K562 (cell line): ENCODE measurements around the gene TBL1X. TPM values are rescaled to one million over a fixed set of nuclear protein-coding genes. Genes with fewer than 3 reads are reported as not detected.

Source experiments
- ATAC-seq: fragments of 200-7000 bp; cut with Tn5 transposase; 3 replicates; pipeline ENCODE4 v1.9.1; 2020; ENCODE audit warnings: moderate library complexity
- BruUV-seq: library from RNA; stranded (reverse); fragments of 400-500 nt; replicated peaks from 2 replicates; lab custom pipeline; 2021; lab: Mats Ljungman, UMichigan
- CTCF ChIA-PET: fragments of 300-600 bp; formaldehyde crosslinking; extraction: SDS; loops from one replicate; lab custom pipeline; 2021; ENCODE audit warnings: low intra/inter-chr PET ratio; lab: Yijun Ruan, JAX
- POLR2A ChIA-PET: fragments of 300-600, 350-650 bp; sonication (Branson Sonifier 250); formaldehyde crosslinking; extraction: SDS; loops from one replicate; lab custom pipeline; 2021; ENCODE audit warnings: antibody characterized with exemption, inconsistent platforms; lab: Yijun Ruan, JAX
- DNase-seq, 4 experiments: peaks; one replicate each; pipeline versions ENCODE4 v3.0.0 to v3.0.0-alpha.2; 2011 to 2018; ENCODE audit warnings: low spot score in 3 of 4, mixed read lengths in 3 of 4; ENCODE audit errors: extremely low read depth in 1 of 4
- FAIRE-seq: peaks from 2 replicates; lab custom pipeline; 2011; peaks lifted over from hg19 to GRCh38; lab: Jason Lieb, UNC
- H2AFZ ChIP-seq: 2 replicates; pipeline ENCODE4 v1.6.0; 2011; ENCODE audit warnings: low read depth, low read length, control low read depth, inconsistent platforms
- H3K27ac ChIP-seq: fragments of 200-600 bp; 3 replicates; pipeline ENCODE4 v1.8.0; 2011; ENCODE audit warnings: low read depth, mild to moderate bottlenecking, control low read depth, inconsistent platforms, low read length, moderate library complexity, mixed read lengths; ENCODE audit errors: extremely low read depth
- H3K27me3 ChIP-seq, 2 experiments: fragments of 300-600 bp in 1 of 2; 2 replicates in 1 of 2; 3 replicates in 1 of 2; pipeline versions ENCODE4 v1.6.0 to v1.8.0; 2011; ENCODE audit warnings: inconsistent platforms in 2 of 2, low read length in 2 of 2, mild to moderate bottlenecking in 1 of 2, mixed read lengths in 1 of 2, moderate library complexity in 1 of 2; ENCODE audit not compliant: control insufficient read depth in 2 of 2, insufficient read depth in 2 of 2
- H3K36me3 ChIP-seq: fragments of 300-600 bp; 3 replicates; pipeline ENCODE4 v1.8.0; 2011; ENCODE audit warnings: mild to moderate bottlenecking, low read length, inconsistent platforms; ENCODE audit not compliant: control insufficient read depth, insufficient read depth
- H3K4me1 ChIP-seq, 2 experiments: fragments of 200-600 bp in 1 of 2; replicated peaks in 1 of 2; 2 replicates in 1 of 2; 3 replicates in 1 of 2; pipeline versions ENCODE4 v1.5.1 to v1.8.0; 2011; ENCODE audit warnings: inconsistent platforms in 2 of 2, low read length in 2 of 2, mild to moderate bottlenecking in 1 of 2, mixed read lengths in 1 of 2, moderate library complexity in 1 of 2; ENCODE audit not compliant: control insufficient read depth in 2 of 2, insufficient read depth in 2 of 2
- H3K4me2 ChIP-seq: 2 replicates; pipeline ENCODE4 v1.6.1; 2011; ENCODE audit warnings: low read length, control low read depth, inconsistent platforms, mixed read lengths; ENCODE audit not compliant: insufficient read depth
- H3K4me3 ChIP-seq: fragments of 200-600 bp; sonication (generic), shearing (Covaris generic); 2 replicates; pipeline ENCODE4 v1.5.1; 2016; ENCODE audit warnings: control low read depth, inconsistent platforms
- H3K79me2 ChIP-seq: fragments of 200-600 bp; 3 replicates; pipeline ENCODE4 v1.8.0; 2011; ENCODE audit warnings: low read length, inconsistent platforms; ENCODE audit not compliant: control insufficient read depth, insufficient read depth
- H3K9ac ChIP-seq, 2 experiments: 2 replicates each; pipeline versions ENCODE4 v1.6.0 to v1.6.1; 2011; ENCODE audit warnings: low read depth in 2 of 2, low read length in 2 of 2, control low read depth in 1 of 2, inconsistent platforms in 1 of 2, mild to moderate bottlenecking in 1 of 2, mixed read lengths in 1 of 2; ENCODE audit not compliant: insufficient read depth in 1 of 2
- H3K9me1 ChIP-seq: one replicate; pipeline ENCODE4 v1.6.0; 2011; ENCODE audit warnings: inconsistent platforms, mild to moderate bottlenecking, low read length, moderate library complexity; ENCODE audit not compliant: control insufficient read depth, insufficient read depth
- H3K9me3 ChIP-seq: replicated peaks from 2 replicates; pipeline ENCODE4 v1.5.1; 2011; ENCODE audit warnings: low read depth, low read length, inconsistent platforms; ENCODE audit not compliant: control insufficient read depth, insufficient read depth
- H4K20me1 ChIP-seq: replicated peaks from 2 replicates; pipeline ENCODE4 v1.6.1; 2011; ENCODE audit warnings: low read length, inconsistent platforms, mixed read lengths; ENCODE audit not compliant: control insufficient read depth, insufficient read depth
- CBFA2T3 ChIP-seq: fragments of 450-650 bp; IDR thresholded peaks from 2 replicates; pipeline ENCODE4 v1.6.1; 2017
- JUN ChIP-seq, 2 experiments: sonication (generic) in 1 of 2; formaldehyde crosslinking in 1 of 2; IDR thresholded peaks; 2 replicates each; pipeline versions ENCODE4 v1.6.1 to v1.8.0; 2012 to 2022; ENCODE audit warnings: borderline replicate concordance in 2 of 2, mild to moderate bottlenecking in 2 of 2, improper control_type of control experiment in 1 of 2, low read depth in 1 of 2, low read length in 1 of 2, missing genetic modification reagents in 1 of 2
- RAD21 ChIP-seq, 2 experiments: fragments of 250-450 bp in 1 of 2; fragments of 450-650 bp in 1 of 2; sonication (Bioruptor Pico) in 1 of 2; formaldehyde crosslinking in 1 of 2; IDR thresholded peaks in 1 of 2; conservative IDR thresholded peaks in 1 of 2; 2 replicates each; pipeline versions ENCODE4 v1.4.0 to v1.8.0; 2020 to 2022; ENCODE audit warnings: mild to moderate bottlenecking in 2 of 2, moderate library complexity in 1 of 2
- RBM25 ChIP-seq: fragments of 200-400 bp; formaldehyde crosslinking; IDR thresholded peaks from 2 replicates; pipeline ENCODE4 v1.6.1; 2018; ENCODE audit warnings: low read length, low read depth, moderate library complexity; ENCODE audit not compliant: severe bottlenecking
- SMARCE1 ChIP-seq: fragments of 450-650 bp; IDR thresholded peaks from 2 replicates; pipeline ENCODE4 v1.7.1; 2016; ENCODE audit warnings: mild to moderate bottlenecking
- SPI1 ChIP-seq: IDR thresholded peaks from 2 replicates; pipeline ENCODE4 v1.6.1; 2011; ENCODE audit warnings: low read depth, low read length, control low read depth, borderline replicate concordance
- WGBS: fragments of 100-300 bp; shearing (Covaris generic); methylation state at CpG from one replicate; pipeline ENCODE4 v1.1.6; 2016; ENCODE audit warnings: low coverage, mixed read lengths; ENCODE audit not compliant: insufficient coverage; ENCODE audit errors: missing lambda C conversion rate; 5-methylcytosine and 5-hydroxymethylcytosine counted together
- in situ Hi-C: fragments of 300-500 bp; cut with MboI; formaldehyde crosslinking; loops from 4 replicates; pipeline ENCODE4 v1.15.0; 2018; ENCODE audit warnings: inconsistent platforms, mixed read lengths
- intact Hi-C: fragments of 100-400 bp; cut with micrococcal nuclease; formaldehyde crosslinking; loops from 2 replicates; pipeline ENCODE4 v1.14.2; 2022
- polyA plus RNA-seq, 8 experiments: library from polyadenylated mRNA; depleted of rRNA in 4 of 8; stranded (reverse) in 5 of 8; unstranded in 3 of 8; fragments of >200 nt; fragmentation: Nextera tagmentation in 2 of 8; fragmentation: Illumina TruSeq in 1 of 8; extraction: Ambion mirVana in 2 of 8; extraction: Trizol in 1 of 8; gene quantifications; 2 replicates each; pipeline versions ENCODE4 v1.2.1 to v1.2.3, GENCODE V29; 2011 to 2014; ENCODE audit warnings: inconsistent platforms in 1 of 8, missing spikeins in 1 of 8
- total RNA-seq, 7 experiments: library from RNA; depleted of rRNA in 6 of 7; stranded (reverse); fragments of >200 nt in 6 of 7; fragmentation: Illumina TruSeq in 2 of 7; extraction: Trizol in 2 of 7; gene quantifications; 2 replicates each; pipeline versions ENCODE4 v1.2.1 to v1.2.3, GENCODE V29; 2011 to 2021; ENCODE audit warnings: low replicate concordance in 1 of 7

The TBL1X gene
- total and polyA plus RNA-seq, 9 of the 15 experiments (the other 6 are each of a cell fraction or from before 2014, with no cell fraction given): 6.0 to 49.6 (median 19.7) TPM

GRCh38 chrX:9724711-9725110, 259.9 kb downstream of the TBL1X start:
- no TSS peak for BruUV-seq
- Histone ChIP-seq H3K4me3 (no peak overlapping the region), H3K4me1 (no peaks in the 10 kb centered on the region), H2AFZ (no peak overlapping the region), H3K4me2 (no peak overlapping the region), H3K27ac (no peak overlapping the region), H3K79me2 (no peaks in the 10 kb centered on the region), H3K9me3 (0 out of 2 replicates have a peak, but pooled peaks cover 5% of the 10 kb centered on the region), H4K20me1 (no peaks in the 10 kb centered on the region), H3K9me1 (no peaks in the 10 kb centered on the region), H3K36me3 (no peaks in the 10 kb centered on the region), H3K9ac (no peak overlapping the region), H3K27me3 (no peaks in the 10 kb centered on the region)
- WGBS: 0% methylated on average over 2 of the region's 2 CpGs
- in situ Hi-C loops (no loop called here), intact Hi-C loops (no loop called here)
- ChIA-PET CTCF (no interaction called here), POLR2A (no interaction called here)
- ATAC-seq: peak; percentile 54; the same call in 1 of the 3 replicates
- no peak for DNase-seq
- peak in 1 of 2 experiments; percentile 6; a peak in 1 of 4 replicates for TF ChIP-seq RAD21 (CRISPR knock-in tag; conservative IDR thresholded peaks at IDR 0.05 in 1 of 2, IDR thresholded peaks at IDR 0.05 in 1 of 2)
- no peak for TF ChIP-seq RBM25
- no peak for FAIRE-seq

DNA sequence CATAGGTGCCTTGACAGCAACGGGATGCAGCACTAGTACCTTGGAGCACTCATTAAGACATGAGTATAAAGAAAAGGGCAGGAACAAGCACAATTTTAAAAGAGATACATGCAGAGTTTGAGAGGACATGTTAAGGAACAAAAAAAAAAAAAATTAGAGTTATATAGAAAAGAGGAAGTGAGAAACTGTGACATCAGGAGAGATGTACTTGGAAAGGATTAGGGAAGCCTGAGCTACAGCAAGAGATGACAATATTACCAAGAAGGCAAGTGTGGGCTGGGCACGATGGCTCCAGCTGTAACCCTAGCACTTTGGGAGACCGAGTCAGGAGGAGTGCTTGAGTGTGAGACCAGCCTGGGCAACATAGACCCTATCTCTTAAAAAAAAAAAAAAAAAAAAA, 263.4 kb downstream of the TBL1X start:
- Histone ChIP-seq H2AFZ (no peak overlapping the region), H3K27ac (no peak overlapping the region), H3K4me1 (no peaks in the 10 kb centered on the region), H3K27me3 (no peaks in the 10 kb centered on the region), H3K36me3 (no peaks in the 10 kb centered on the region), H3K9ac (no peak overlapping the region), H3K9me1 (no peaks in the 10 kb centered on the region), H4K20me1 (no peaks in the 10 kb centered on the region), H3K4me3 (no peak overlapping the region)
- DNase-seq: no peak
- FAIRE-seq: no peak
- ATAC-seq: no peak
- ChIA-PET POLR2A (no interaction called here), CTCF (interaction anchor here (0.7 kb wide), 1 partner anchor 268 kb away, joined by 3 read pairs; no protein-coding TSS in a partner anchor)
- 7% methylated on average over 2 of the region's 3 CpGs for WGBS
- no peak for TF ChIP-seq JUN (IDR thresholded peaks at IDR 0.05; ENCODE audit: borderline replicate concordance, low read depth, low read length)
- TF ChIP-seq JUN (CRISPR knock-in tag; IDR thresholded peaks at IDR 0.05; ENCODE audit: borderline replicate concordance): no peak
- TF ChIP-seq CBFA2T3: no peak
- TF ChIP-seq SPI1: peak; percentile 40; the same call in 1 of the 2 replicates
- TF ChIP-seq SMARCE1: no peak
- TF ChIP-seq, all 486 proteins: peak for 1
- in situ Hi-C loops (no loop called here), intact Hi-C loops (no loop called here)
- Histone ChIP-seq H3K79me2 (no peaks in the 10 kb centered on the region), H3K4me2 (no peak overlapping the region), H3K9me3 (no peaks in the 10 kb centered on the region; the same call in 1 of the 2 replicates)
- no TSS peak for BruUV-seq
